Upper lobe of left lung (tissue), 6 donors: ENCODE measurements around the gene GPER1. TPM values are rescaled to one million over a fixed set of nuclear protein-coding genes. Genes with fewer than 3 reads are reported as not detected.

ENCODE experiments used
- ATAC-seq, 2 donors: fragments of 200-7000 bp; cut with Tn5 transposase; one replicate each; pipeline ENCODE4 v1.9.1; 2022; ENCODE audit warnings: mild to moderate bottlenecking in 2 of 2, moderate library complexity in 2 of 2; ENCODE audit not compliant: low FRiP score in 2 of 2
- DNase-seq, 2 donors: peaks; one replicate each; pipeline ENCODE4 v3.0.0-alpha.2; 2019 to 2020
- H3K27ac ChIP-seq, 4 donors: fragments of 200-600 bp; sonication (generic); one replicate each; pipeline ENCODE4 v1.5.1; 2016 to 2019
- H3K27me3 ChIP-seq, 4 donors: fragments of 200-600 bp; sonication (generic); one replicate each; pipeline ENCODE4 v1.5.1; 2017 to 2019
- H3K36me3 ChIP-seq, 4 donors: fragments of 200-600 bp; sonication (generic); one replicate each; pipeline ENCODE4 v1.5.1; 2016 to 2019
- H3K4me1 ChIP-seq, 4 donors: fragments of 200-600 bp; sonication (generic); one replicate each; pipeline ENCODE4 v1.5.1; 2018 to 2019
- H3K4me3 ChIP-seq, 4 donors: fragments of 200-600 bp; sonication (generic); one replicate each; pipeline ENCODE4 v1.5.1; 2017 to 2019; ENCODE audit warnings: mild to moderate bottlenecking in 2 of 4, moderate library complexity in 1 of 4
- H3K9me3 ChIP-seq, 4 donors: fragments of 200-600 bp; sonication (generic); one replicate each; pipeline ENCODE4 v1.5.1; 2018 to 2019
- CTCF ChIP-seq, 6 experiments: fragments of 450-650 bp in 4 of 6; fragments of 200-600 bp in 2 of 6; sonication (generic) in 2 of 6; IDR thresholded peaks; one replicate each; pipeline ENCODE4 v1.5.1; 2016 to 2019; ENCODE audit warnings: antibody characterized with exemption in 6 of 6
- EP300 ChIP-seq, 4 donors: sonication (generic); formaldehyde crosslinking; IDR thresholded peaks; one replicate each; pipeline ENCODE4 v1.5.1; 2017; ENCODE audit warnings: antibody characterized with exemption in 4 of 4, control low read depth in 2 of 4
- POLR2A ChIP-seq, 4 donors: fragments of 450-650 bp; IDR thresholded peaks; one replicate each; pipeline ENCODE4 v1.5.1; 2016 to 2017; ENCODE audit warnings: antibody characterized with exemption in 4 of 4, mild to moderate bottlenecking in 2 of 4
- POLR2AphosphoS5 ChIP-seq, 2 donors: sonication (generic); formaldehyde crosslinking; IDR thresholded peaks; one replicate each; pipeline ENCODE4 v1.5.1; 2017; ENCODE audit warnings: antibody characterized with exemption in 2 of 2
- WGBS, 2 donors: methylation state at CpG; one replicate each; pipeline ENCODE4 v1.1.5; 2017 to 2018; 5-methylcytosine and 5-hydroxymethylcytosine counted together
- total RNA-seq, 6 donors: library from RNA; depleted of rRNA in 4 of 6; stranded (reverse); fragments of >200 nt in 4 of 6; gene quantifications; one replicate each; pipeline versions ENCODE4 v1.1.0 to v1.2.1, GENCODE V29; 2016 to 2021
- donor health status: DM: no; HTN: no; CAD: no; lungs with moderate emphysema.
- donor health status: DM: no; HTN: yes; CAD: no; lungs with severe emphysema.

Gene GPER1
- total RNA-seq, 6 donors from 2014 or later: 6.5 to 24.7 (median 8.5) TPM

DNA sequence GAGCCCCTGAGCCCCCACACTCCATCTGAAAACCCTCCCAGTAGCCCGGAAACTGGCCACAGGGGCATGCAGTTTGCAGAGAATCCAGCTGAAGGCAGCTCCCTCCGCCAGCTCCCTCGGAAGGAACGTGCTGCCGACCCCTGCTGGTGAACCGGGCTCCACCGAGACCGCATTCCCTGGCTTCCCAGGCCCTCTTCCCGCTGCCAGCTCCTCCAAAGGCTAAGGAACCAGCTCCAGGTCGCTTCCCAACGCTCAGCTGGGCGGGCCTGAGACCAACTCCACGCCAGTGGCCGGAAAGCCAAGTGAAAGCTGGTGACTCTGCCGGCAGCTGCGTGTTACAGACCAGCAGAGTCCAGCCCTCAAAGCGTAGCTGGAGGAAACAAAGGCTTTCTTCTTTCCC, 35.8 kb downstream of the GPER1 start:
- Histone ChIP-seq H3K4me3 (peak overlapping the region in 2 of 4 donors; percentile 2 to 4), H3K36me3 (peaks cover 0 to 4% (median 2%) of the 10 kb centered on the region in 4 donors), H3K9me3 (no peaks in the 10 kb centered on the region), H3K27ac (peak overlapping the region; percentile 29 to 81 (median 66)), H3K4me1 (peaks cover 3 to 20% (median 5%) of the 10 kb centered on the region in 4 donors), H3K27me3 (no peaks in the 10 kb centered on the region)
- 44 to 50% methylated on average over 12 to 17 of the region's 17 CpGs for WGBS, 2 donors
- DNase-seq (peak; percentile 46 to 81), ATAC-seq (peak; percentile 58 to 94)
- TF ChIP-seq EP300 (IDR thresholded peaks at IDR 0.05) (no peak), POLR2AphosphoS5 (IDR thresholded peaks at IDR 0.05) (peak in 1 of 2 donors; percentile 17), CTCF (IDR thresholded peaks at IDR 0.05) (peak; percentile 36 to 69 (median 62))

GRCh38 chr7:1124164-1124563, 36.3 kb downstream of the GPER1 start:
- ATAC-seq: peak in 1 of 2 donors; percentile 42
- Histone ChIP-seq H3K27me3 (no peaks in the 10 kb centered on the region), H3K4me1 (peaks cover 3 to 20% (median 5%) of the 10 kb centered on the region in 4 donors), H3K27ac (peak overlapping the region; percentile 29 to 81 (median 66)), H3K9me3 (no peaks in the 10 kb centered on the region), H3K36me3 (peaks cover 0 to 4% (median 2%) of the 10 kb centered on the region in 4 donors), H3K4me3 (peak overlapping the region in 2 of 4 donors; percentile 2 to 4)
- DNase-seq: no peak
- no peak for TF ChIP-seq EP300 (IDR thresholded peaks at IDR 0.05)
- TF ChIP-seq POLR2A (IDR thresholded peaks at IDR 0.05): no peak
- no peak for TF ChIP-seq CTCF (IDR thresholded peaks at IDR 0.05)
- TF ChIP-seq POLR2AphosphoS5 (IDR thresholded peaks at IDR 0.05): no peak
- 78% methylated on average over 11 of the region's 11 CpGs for WGBS, 2 donors

- DNase-seq (peak in 1 of 2 donors; percentile 70), ATAC-seq (peak in 1 of 2 donors; percentile 32)
- Histone ChIP-seq H3K9me3 (no peaks in the 10 kb centered on the region), H3K27me3 (no peaks in the 10 kb centered on the region), H3K36me3 (peaks cover 0 to 4% (median 2%) of the 10 kb centered on the region in 4 donors), H3K27ac (no peak overlapping the region), H3K4me1 (peaks cover 3 to 20% (median 5%) of the 10 kb centered on the region in 4 donors), H3K4me3 (no peak overlapping the region)
- TF ChIP-seq CTCF (IDR thresholded peaks at IDR 0.05) (no peak), POLR2A (IDR thresholded peaks at IDR 0.05) (no peak), EP300 (IDR thresholded peaks at IDR 0.05) (no peak), POLR2AphosphoS5 (IDR thresholded peaks at IDR 0.05) (no peak)
- 85 to 93% methylated on average over 10 to 19 of the region's 23 CpGs for WGBS, 2 donors
These were observed 37.1 kb downstream of the GPER1 start for GRCh38 chr7:1124816-1125602.

GRCh38 chr7:1125603-1125969, 37.7 kb downstream of the GPER1 start:
- no peak for ATAC-seq
- Histone ChIP-seq H3K27me3 (no peaks in the 10 kb centered on the region), H3K4me3 (no peak overlapping the region), H3K27ac (no peak overlapping the region), H3K36me3 (peaks cover 0 to 4% (median 2%) of the 10 kb centered on the region in 4 donors), H3K9me3 (no peaks in the 10 kb centered on the region), H3K4me1 (peaks cover 3 to 20% (median 5%) of the 10 kb centered on the region in 4 donors)
- DNase-seq: no peak
- TF ChIP-seq CTCF (IDR thresholded peaks at IDR 0.05) (no peak), POLR2AphosphoS5 (IDR thresholded peaks at IDR 0.05) (no peak), EP300 (IDR thresholded peaks at IDR 0.05) (no peak), POLR2A (IDR thresholded peaks at IDR 0.05) (no peak)
- 96 to 97% methylated on average over 15 to 16 of the region's 16 CpGs for WGBS, 2 donors
